Myocyte (in vitro differentiated cells): ENCODE results near the gene ADAMTSL4. TPM values are rescaled to one million over a fixed set of nuclear protein-coding genes. Genes with fewer than 3 reads are reported as not detected.
A peak's percentile ranks its signal among the peaks of the same experiment; 100 is the strongest.
"Not testable (repeated sequence)": the region's sequence is repeated elsewhere in the genome, so short reads cannot be mapped to it uniquely, and the experiment has no call there.

ENCODE experiments used
- DNase-seq: peaks from one replicate; pipeline ENCODE4 v3.0.0-alpha.2; 2012; ENCODE audit warnings: low read depth
- microRNA-seq: library from miRNA; unstranded; fragments of <30 nt; microRNA quantifications from one replicate; pipeline ENCODE4, GENCODE V29; 2016
- total RNA-seq: library from RNA; depleted of rRNA; stranded (reverse); fragments of >200 nt; gene quantifications from 2 replicates; pipeline ENCODE4 v1.2.3, GENCODE V29; 2014

ADAMTSL4 gene
- total RNA-seq, 1 donor from 2014 or later: 10.9 TPM

DNA sequence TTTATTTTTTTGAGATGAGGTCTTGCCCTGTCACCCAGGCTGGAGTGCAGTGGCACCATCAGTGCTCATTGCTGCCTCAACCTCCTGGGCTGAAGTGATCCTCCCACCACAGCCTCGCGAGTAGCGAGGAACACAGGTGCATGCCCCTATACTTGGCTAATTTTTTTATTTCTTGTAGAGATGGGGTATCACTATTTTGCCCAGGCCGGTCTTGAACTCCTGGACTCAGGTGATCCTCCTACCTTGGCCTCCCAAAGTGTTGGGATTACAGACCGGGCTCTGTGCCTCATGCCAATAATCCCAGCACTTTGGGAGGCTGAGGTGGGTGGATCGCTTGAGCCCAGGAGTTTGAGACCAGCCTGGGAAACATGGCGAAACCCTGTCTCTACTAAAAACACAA is 32.2 kb downstream of the ADAMTSL4 start:
- not testable (repeated sequence) for DNase-seq

DNA sequence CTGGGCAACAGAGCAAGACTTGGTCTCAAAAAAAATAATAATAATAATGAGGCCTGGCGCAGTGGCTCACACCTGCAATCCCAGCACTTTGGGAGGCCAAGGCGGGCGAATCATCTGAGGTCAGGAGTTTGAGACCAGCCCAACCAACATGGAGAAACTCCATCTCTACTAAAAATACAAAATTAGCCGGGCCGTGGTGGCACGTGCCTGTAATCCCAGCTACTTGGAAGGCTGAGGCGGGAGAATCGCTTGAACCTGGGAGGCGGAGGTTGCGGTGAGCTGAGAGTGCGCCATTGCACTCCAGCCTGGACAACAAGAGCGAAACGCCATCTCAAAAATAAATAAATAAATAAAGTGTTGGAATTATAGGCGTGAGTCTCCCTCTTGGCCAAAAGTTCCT is 32.8 kb downstream of the ADAMTSL4 start:
- DNase-seq: not testable (repeated sequence)

DNA sequence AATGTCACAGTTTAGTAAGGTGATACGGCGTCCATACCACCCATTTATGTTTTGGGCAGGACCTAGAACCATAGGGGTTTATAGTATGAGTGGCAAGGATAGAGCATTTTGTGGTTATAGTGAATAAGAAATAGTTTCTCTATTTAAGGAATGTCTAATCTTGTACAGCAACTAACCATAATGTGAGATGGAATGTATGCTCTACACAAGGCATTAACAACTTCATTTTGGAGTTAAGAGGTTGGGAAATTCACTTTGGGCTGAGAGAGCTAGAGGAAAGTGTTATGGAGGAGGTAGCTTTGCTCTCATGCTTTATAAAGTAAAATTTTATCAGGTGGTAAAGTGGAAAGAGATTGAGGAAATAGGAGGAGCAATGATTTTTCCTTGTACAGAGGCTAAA is 33.2 kb downstream of the ADAMTSL4 start:
- DNase-seq: no peak

DNA sequence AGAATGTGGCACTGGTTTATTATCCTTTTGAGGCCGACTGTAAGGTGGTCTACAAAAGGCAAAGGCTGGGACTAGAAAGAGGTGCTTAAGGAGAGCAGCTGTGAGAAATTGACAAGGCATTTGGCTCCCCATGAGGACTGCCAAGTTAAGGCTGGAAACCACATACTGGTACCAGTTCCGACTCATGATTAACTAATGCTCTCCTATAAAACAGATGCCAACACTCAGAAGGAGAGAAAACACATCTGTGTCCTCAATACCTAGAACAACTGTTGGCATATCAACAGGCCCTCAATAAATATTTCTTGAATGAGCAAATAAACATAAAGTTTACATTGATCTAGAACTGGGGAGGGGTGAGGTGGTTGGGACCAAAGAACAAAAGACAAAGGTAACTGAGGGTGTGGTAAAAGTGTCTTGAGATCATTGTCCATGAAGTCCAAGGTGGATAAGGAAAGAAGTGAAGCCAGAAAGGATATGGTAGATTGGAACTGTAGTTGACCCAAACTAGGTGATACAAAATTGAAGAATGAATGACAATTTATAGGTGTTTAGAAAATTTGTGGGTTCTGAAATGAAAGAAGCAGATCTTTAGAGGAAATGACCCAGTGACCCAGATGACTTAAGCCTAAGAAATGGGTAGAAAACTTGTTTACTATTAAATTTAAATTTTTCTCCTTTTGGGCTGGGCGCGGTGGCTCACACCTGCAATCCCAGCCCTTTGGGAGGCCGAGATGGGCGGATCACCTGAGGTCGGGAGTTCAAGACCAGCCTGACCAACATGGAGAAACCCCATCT is 47.1 kb downstream of the ADAMTSL4 start:
- DNase-seq: peak; percentile 34

DNA sequence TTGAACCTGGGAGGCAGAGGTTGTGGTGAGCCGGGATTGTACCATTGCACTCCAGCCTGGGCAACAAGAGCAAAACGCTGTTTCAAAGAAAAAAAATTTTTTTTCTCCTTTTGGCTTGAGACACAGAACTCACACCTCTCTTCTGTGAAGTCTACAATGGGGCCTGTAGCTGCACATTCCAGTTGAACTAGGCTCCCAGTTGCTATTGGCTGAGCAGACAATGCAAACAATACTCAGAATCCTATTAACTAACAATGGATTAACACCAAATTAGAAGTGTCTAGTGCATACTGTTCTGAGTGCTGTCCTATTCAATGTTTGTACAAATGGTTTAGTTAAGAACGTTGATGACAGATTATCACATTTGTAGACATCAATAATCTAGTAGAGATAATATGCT is 47.8 kb downstream of the ADAMTSL4 start:
- no peak for DNase-seq

DNA sequence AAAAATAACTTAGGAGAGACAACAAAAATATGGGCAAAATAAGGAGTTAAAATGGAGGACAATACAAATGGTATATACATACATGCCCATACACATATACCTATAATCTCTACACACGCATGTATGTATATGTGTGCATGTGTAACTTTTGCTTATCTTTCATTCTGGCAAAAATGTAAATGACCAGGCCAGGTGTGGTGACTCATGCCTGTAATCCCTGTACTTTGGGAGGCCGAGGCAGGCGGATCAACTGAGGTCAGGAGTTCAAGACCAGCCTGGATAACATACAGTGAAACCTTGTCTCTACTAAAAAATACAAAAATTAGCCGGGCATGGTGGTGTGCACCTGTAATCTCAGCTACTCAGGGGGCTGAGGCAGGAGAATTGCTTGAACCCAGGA is 49.1 kb downstream of the ADAMTSL4 start:
- not testable (repeated sequence) for DNase-seq

DNA sequence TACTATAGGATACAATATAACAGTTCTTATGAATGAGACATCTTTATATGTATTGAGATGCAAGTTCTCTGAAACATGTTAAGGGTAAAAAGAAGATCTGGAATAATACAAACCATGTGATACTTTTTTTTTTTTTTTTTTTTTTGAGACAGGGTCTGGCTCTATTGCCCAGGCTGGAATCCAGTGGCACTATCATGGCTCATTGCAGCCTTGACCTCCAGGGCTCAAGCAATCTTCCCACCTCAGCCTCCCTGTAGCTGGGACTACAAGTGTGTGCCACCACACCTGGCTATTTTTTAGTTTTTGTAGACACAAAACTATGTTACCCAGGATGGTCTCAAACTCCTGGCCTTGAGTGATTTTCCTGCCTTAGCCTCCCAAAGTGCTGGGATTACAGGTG is 52.3 kb downstream of the ADAMTSL4 start:
- no peak for DNase-seq

DNA sequence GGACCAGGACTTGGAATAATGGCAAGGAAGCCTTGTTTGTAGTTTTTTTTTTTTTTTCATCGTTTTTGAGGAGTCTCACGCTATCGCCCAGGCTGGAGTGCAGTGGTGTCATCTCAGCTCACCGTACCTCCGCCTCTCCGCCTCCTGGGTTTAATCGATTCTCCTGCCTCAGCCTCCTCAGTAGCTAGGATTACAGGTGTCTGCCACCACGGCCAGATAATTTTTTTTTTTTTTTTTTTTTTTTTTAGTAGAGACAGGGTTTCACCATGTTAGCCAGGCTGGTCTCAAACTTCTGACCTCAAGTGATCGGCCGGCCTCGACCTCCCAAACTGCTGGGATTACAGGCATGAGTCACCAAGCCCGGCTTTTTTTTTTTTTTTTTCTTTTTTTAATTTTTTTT is 53.2 kb downstream of the ADAMTSL4 start:
- DNase-seq: not testable (repeated sequence)

DNA sequence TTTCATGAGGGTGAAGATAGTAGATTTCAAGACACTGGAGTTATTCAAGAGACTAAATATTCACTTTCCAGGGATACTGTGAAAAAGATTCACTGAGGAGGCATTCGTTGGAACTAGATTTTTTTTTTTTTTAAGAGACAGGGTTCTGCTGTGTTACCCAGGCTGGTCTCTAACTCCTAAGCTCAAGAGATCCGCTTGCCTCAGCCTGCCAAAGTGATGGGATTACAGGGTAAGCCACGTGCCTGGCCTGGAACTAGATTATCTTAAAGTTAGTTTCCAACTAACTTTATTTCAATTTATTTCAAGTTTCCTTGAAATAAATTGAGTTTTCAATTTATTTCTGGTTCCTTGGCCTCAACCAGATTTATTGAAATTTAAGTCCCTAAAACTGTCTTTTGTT is 54.5 kb downstream of the ADAMTSL4 start:
- no peak for DNase-seq

DNA sequence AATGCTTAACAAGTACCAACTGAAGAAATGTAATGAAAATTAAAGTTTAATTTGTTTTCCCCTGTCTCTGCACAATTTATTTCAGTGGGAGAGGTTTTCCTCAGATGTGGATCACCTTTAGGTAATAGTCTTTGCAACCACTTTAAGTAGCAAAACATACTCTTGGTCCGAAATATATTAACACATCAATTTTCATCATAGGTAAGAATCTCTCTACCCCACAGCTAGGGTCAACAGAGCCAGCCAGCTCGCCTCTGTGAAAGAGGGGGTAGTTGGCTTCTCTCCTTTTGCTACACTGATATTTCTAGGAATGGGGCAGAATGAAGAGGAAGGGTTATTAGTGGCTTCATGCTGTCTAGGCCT is 55.0 kb downstream of the ADAMTSL4 start:
- DNase-seq: no peak

DNA sequence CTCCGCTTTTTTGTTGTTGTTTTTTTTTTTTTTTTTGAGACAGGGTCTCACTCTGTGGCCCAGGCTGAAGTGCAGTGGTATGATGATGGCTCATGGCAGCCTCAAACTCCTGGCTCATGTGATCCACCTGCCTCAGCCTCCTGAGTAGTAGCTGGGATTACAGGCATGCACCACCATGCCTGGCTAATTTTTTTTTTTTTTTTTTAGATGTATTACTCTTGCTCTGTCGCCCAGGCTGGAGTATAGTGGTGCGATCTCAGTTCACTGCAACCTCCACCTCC is 56.2 kb downstream of the ADAMTSL4 start:
- DNase-seq: not testable (repeated sequence)

DNA sequence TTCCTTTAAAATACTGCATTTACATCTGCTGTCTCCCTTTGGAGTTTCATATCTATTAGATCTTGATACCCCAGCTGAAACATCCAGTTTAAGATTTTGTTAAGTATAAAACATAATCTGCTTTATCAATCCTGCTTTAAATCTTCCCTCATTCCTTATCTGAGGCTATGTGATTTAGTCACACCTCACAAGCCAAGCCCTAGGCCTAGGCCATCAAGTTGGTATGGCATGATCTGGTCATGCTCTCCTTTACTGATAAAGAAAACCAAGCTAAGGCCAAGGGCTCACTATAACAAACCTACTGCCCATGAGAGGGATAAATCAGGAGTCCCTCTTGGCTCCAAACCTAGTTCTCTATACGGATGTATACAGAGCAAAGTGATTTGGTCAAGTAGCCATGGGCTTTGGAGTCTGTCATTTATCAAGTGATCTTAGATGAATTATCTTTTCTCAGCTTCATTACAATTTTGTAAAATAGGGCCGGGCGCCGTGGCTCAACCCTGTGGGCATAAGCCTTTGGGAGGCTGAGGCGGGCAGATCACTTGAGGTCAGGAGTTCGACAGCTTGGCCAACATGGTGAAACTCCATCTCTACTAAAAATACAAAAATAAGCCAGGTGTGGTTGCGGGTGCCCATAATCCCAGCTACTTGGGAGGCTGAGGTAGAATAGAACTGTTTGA is 57.4 kb downstream of the ADAMTSL4 start:
- no peak for DNase-seq

DNA sequence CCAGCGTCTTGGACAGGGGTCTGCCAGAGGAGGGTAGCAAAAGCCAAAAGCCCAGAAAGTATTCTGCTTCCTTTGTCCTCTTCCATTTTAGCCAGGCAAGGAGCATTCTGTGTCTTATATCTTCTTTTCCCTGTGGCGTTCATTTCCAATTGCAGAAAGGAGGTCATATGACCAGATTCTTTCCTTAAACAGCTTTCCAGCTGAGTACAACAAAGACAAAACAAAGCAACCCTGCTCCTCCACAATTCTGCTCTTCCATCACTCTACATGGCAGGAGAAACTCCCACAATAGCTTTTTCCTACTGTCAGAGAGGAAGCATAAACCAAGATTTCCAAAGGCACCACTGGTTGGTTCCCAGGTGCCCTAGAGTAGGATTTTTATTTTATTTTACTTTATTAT is 60.5 kb downstream of the ADAMTSL4 start:
- DNase-seq: no peak

Small RNAs within 50 kb of the gene (microRNA-seq; reads per million reads assigned to microRNA genes)
- gene MIR4257: not detected

Other genes starting within 250 kb of the ADAMTSL4 start
- gene PRPF3, start 227.9 kb upstream of the ADAMTSL4 start, total RNA-seq: 24.1 and 30.9 TPM in 2 replicates
- gene RPRD2, start 185.3 kb upstream of the ADAMTSL4 start, total RNA-seq: 12.8 and 13.5 TPM in 2 replicates
- 17.7 and 19.2 TPM in 2 replicates for gene TARS2, start 62.0 kb upstream of the ADAMTSL4 start, total RNA-seq
- 33.6 and 35.0 TPM in 2 replicates for gene ECM1, start 41.3 kb upstream of the ADAMTSL4 start, total RNA-seq
- not detected in 2 replicates for gene FALEC, start 33.7 kb upstream of the ADAMTSL4 start, total RNA-seq
- 162 and 186 TPM in 2 replicates for gene MCL1, start 30.2 kb downstream of the ADAMTSL4 start, total RNA-seq
- 86.7 and 116 TPM in 2 replicates for gene ENSA, start 80.2 kb downstream of the ADAMTSL4 start, total RNA-seq
- 12.1 and 13.1 TPM in 2 replicates for gene GOLPH3L, start 147.7 kb downstream of the ADAMTSL4 start, total RNA-seq
- not detected in 2 replicates for gene HORMAD1, start 171.5 kb downstream of the ADAMTSL4 start, total RNA-seq
- gene CTSS, start 216.4 kb downstream of the ADAMTSL4 start, total RNA-seq: 2.6 and 3.8 TPM in 2 replicates